ENCODE measurements around the gene DNM1. TPM values are rescaled to one million over a fixed set of nuclear protein-coding genes. Genes with fewer than 3 reads are reported as not detected.

DNM1 gene
- polyA plus RNA-seq = 35.0 and 55.1 TPM in 2 replicates

GRCh38 chr9:128203024-128203706, at the start of gene DNM1:
Gene DNM1 (plus strand): TSS chr9:128203379. CDS start chr9:128203471, 92 bp downstream.

GRCh38 chr9:128159784-128160602, 43.2 kb upstream of the DNM1 start, which contains the start of gene BBLN:
Gene BBLN (plus strand): TSS chr9:128160265. CDS start chr9:128160408, 143 bp downstream.

GRCh38 chr9:128191406-128192046, 11.7 kb upstream of the DNM1 start, which contains the start of gene CIZ1:
Gene CIZ1 (minus strand): TSS chr9:128191572. CDS start chr9:128190857, 715 bp downstream.

GRCh38 chr9:128275198-128276007, 72.2 kb downstream of the DNM1 start, which contains the start of gene GOLGA2:
Gene GOLGA2 (minus strand): TSS chr9:128276007. CDS start chr9:128275976, 31 bp downstream.

GRCh38 chr9:128276008-128276573, 72.9 kb downstream of the DNM1 start, which contains the start of gene SWI5:
Gene SWI5 (plus strand): TSS chr9:128276276.

Other genes starting within 250 kb of the DNM1 start
- 1.2 and 4.2 TPM in 2 replicates for gene EEIG1, start 222.4 kb upstream of the DNM1 start, polyA plus RNA-seq
- gene NAIF1, start 136.1 kb upstream of the DNM1 start, polyA plus RNA-seq = 2.3 and 4.7 TPM in 2 replicates
- gene SLC25A25, start 135.1 kb upstream of the DNM1 start, polyA plus RNA-seq = 5.9 and 7.0 TPM in 2 replicates
- gene PTGES2, start 75.7 kb upstream of the DNM1 start, polyA plus RNA-seq = 6.8 and 6.9 TPM in 2 replicates
- not detected in 2 replicates for gene LCN2, start 53.9 kb upstream of the DNM1 start, polyA plus RNA-seq
- 10.5 and 53.4 TPM in 2 replicates for gene BBLN, start 43.1 kb upstream of the DNM1 start, polyA plus RNA-seq
- 21.3 and 22.2 TPM in 2 replicates for gene CIZ1, start 11.8 kb upstream of the DNM1 start, polyA plus RNA-seq
- gene GOLGA2, start 72.6 kb downstream of the DNM1 start, polyA plus RNA-seq = 33.1 and 34.8 TPM in 2 replicates
- gene SWI5, start 72.9 kb downstream of the DNM1 start, polyA plus RNA-seq = 31.8 and 33.4 TPM in 2 replicates
- gene TRUB2, start 119.1 kb downstream of the DNM1 start, polyA plus RNA-seq = 1.9 and 9.7 TPM in 2 replicates
- gene COQ4, start 119.5 kb downstream of the DNM1 start, polyA plus RNA-seq = 46.4 and 53.8 TPM in 2 replicates
- gene SLC27A4, start 137.1 kb downstream of the DNM1 start, polyA plus RNA-seq = 10.0 and 14.7 TPM in 2 replicates
- 5.7 and 7.6 TPM in 2 replicates for gene URM1, start 168.0 kb downstream of the DNM1 start, polyA plus RNA-seq
- gene CERCAM, start 217.5 kb downstream of the DNM1 start, polyA plus RNA-seq = 0.14 and 1.6 TPM in 2 replicates